ENCODE results near the gene CMPK2.
A peak's percentile ranks its signal among the peaks of the same experiment; 100 is the strongest.
"Not testable (repeated sequence)": the region's sequence is repeated elsewhere in the genome, so short reads cannot be mapped to it uniquely, and the experiment has no call there.

Gene CMPK2

DNA sequence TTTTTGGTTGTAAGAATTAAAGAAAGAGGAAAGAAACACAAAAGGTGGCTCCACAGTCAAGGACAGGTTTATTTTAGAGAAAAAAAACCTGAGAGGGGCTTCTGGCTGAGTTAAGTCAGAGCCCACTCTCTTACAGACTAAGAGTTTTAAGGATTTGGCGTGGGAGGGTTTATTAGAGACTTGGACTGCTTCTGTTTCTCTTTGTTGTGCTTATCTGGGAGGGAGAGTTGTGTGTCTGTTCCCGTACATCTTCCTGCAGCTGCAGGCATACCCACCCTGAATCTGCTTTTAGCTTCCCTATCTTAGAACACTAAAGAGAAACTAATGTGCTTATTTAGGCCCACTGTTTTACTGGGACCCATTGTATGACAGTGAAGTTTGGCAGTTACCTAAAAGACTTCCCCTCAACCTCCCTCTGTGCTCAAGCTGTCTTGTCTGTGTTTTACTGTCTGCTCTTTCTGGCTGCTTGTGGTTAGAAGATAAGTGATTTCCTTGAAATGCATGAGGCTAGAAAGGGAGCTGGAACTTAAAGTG is 14.6 kb upstream of the CMPK2 start:
- no peak for DNase-seq

DNA sequence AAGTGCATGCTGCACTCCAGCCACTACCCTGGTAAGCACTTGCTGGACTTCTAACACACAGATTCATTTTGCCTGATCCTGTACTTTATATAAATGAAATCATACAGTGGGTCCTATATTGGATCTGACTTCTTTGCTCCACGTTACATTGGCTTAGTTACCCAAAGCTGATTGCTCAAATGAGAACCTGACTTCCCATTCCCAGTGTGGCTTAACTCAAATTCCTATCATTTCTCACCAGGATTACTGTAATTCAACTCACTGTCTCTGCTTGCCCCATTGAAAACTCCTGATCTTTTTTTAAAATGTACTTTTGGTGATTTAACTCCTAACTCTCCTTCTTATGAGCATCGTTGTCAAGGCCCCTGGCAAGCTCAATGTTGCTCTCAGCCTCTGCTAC is 13.3 kb upstream of the CMPK2 start:
- DNase-seq = no peak

DNA sequence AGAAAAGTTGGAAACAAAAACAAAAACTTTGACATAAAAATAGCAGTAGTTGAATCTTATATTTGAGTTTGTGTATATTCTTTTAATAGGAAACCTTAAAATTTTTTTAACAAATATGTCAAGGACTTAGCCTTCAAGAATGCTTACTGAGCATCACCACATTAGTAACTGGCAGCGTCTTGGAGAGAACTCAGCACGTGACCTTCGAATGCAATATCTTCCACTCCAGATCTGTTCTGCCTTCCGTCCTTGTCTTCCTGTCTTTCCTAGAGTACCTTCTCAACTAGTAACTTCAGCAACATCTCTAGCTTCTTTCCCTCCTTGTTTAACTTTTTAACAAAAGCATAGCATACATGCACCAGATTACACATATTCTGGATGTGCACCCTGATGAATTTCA is 12.8 kb upstream of the CMPK2 start:
- DNase-seq = no peak

DNA sequence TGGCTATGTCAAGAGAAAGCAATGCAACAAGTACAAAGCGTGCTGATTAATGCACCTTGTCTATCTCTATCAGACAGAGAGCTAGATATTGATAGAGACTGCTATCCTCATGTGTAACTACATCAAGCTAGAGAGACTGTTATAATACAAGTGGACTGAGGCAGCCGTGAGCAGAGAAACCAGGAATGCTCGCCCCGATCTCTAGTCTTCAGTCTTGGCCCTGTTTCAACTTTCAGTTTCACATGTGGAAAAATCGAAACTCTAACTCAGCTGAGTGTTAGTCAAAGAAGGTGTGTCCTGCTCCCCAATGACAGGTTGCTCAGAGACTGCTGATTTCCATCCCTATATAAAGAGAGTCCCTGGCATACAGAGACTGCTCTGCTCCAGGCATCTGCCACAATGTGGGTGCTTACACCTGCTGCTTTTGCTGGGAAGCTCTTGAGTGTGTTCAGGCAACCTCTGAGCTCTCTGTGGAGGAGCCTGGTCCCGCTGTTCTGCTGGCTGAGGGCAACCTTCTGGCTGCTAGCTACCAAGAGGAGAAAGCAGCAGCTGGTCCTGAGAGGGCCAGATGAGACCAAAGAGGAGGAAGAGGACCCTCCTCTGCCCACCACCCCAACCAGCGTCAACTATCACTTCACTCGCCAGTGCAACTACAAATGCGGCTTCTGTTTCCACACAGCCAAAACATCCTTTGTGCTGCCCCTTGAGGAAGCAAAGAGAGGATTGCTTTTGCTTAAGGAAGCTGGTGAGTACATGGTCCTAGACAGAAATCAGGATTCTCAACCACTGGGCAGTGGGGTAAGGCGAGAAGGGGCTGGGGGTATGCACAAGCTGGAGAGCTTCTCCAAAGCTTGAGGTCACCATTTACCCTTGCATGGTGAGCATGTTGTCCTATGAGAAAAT is 11.9 kb upstream of the CMPK2 start, which contains the start of gene RSAD2:
RSAD2 (plus strand) TSS at position 376 of the 903 bp plus-strand sequence; CDS start at position 400, 24 bp downstream.
- DNase-seq = peak; percentile 57

DNA sequence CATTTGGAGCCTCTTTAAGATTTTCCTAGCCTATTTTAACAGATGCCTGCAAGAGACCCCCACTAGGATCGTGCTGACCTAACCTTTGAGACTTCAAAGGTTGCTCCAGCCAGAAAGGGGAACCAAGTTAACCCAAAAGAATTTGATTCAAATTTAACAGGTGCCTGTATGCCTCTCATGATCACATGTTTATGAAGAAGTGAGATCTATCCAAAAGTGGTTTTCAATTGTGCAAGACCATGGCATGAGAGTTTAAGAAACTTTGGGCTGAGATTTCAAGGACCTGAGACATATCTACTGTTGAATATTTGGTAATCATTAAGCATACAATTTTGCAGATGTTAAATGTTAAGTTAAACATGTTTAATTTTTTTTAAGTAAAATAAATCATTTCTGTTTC is 10.6 kb upstream of the CMPK2 start:
- no peak for DNase-seq

DNA sequence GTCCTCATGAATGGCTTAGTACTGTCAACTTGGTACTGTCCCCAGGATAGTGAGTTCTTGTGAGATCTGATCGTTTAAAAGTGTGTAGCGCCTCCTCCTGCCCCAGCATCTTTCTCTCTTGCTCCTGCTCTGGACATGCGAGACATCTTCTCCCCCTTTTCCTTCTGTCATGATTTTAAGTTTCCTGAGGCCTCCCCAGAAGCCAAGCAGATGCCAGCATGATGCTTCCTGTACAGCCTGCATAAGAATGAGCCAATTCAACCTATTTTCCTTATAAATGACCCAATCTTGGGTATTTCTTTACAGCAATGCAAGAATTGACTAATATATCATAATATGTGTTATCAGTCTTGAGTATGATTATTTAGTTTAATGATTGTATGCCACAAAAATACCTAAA is 8.3 kb upstream of the CMPK2 start:
- no peak for DNase-seq

DNA sequence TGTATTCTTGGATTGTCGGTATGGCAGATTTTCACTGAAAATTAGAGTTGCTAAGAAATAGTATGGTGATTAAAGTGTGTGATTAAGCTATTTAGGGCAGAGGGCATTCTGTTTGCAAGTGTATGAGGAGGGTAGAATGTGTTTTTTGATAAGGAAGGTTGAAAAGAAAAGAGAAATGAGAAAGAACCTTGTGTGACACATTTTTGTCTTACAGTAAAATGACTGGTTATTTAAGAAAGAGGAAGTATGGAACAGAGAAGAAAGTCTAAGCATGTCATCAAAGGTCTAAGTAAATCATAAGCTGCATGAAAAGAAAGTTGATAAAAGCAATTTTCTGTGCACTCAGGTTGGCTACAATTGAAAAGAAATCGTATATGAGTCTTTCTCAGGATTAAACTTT is 6.7 kb upstream of the CMPK2 start:
- no peak for DNase-seq

DNA sequence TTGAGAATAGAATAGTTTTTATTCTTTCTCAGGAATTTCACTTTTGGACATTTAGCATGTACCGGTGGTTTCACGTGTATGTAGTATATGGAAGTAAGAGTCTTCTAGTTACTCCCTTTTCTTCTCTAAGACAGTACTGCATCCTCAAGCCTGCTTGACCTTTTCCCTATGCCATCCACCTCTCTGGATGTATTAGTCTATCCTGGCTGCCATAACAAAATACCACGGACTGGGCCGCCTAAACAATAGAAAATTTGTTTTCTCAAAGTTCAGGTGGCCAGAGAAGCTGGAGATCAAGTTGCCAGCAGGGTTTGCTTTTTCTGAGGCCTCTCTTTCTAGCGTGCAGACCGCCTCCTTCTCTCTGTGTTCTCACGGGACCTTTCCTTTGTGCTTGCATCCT is 1.3 kb upstream of the CMPK2 start:
- DNase-seq = no peak

DNA sequence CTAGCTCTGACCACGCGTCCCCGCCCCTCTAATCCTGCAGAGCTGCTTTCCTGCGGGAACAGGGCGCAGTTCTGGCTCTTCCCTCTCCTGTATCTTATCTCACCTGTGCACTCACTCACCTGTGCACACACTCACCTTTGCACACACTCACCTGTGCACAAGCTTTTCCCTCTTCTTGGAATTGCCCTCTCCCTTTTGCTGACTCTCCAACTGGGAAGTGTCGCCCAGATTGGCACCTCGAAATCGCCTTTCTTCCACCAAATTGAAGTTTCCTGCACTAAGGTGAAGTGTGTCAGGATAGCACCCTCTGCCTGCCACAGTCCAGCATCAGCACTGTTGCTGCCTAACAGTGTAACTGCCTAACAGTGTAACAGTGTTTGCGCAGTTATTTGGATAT is 566 bp upstream of the CMPK2 start:
- DNase-seq = no peak

DNA sequence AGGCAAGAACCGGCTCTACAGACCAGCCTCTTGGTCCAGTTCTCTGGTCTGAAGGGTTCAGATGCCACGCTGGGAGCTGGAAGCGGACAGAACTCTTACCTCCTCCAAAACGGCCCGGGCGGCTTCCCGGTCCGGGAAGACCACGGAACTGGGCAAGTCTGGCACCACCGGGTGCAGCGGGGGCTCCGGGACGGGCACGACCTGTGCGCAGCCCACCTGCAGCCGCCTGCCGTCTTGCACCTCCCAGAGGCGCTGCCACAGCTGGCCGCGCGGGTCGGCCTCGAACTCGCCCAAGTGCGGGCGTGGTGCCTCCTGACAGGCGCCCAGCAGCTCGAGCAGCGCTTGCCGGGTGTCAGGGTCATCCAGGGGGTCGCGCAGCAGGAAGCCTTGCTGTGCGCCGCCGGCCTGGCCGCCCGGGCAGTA is 773 bp downstream of the CMPK2 start:
- no peak for DNase-seq

DNA sequence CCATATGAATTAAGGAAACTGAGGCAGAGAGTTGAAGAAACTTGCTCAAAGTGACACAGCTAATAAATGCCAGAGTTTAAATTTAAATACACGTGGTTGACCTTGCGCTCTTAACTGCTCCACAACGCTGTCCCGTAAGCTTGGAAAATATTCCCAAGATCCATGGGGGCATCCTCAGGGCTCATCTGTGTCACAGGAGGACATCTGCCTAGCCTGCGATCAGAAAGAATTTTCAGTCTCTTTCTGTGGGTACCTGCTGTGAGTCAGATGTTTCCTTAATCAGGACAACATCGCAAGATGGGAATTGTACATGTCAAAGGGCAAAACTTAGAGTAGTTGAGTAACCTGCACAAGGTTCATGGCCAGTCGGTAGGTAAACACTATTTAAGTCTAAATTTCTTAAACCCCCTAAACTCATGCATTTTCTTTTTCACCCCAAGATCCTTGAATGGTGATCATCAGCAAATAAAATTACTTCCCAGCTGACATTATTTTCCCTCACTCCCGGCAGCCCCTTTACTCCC is 1.4 kb downstream of the CMPK2 start:
- DNase-seq = no peak

DNA sequence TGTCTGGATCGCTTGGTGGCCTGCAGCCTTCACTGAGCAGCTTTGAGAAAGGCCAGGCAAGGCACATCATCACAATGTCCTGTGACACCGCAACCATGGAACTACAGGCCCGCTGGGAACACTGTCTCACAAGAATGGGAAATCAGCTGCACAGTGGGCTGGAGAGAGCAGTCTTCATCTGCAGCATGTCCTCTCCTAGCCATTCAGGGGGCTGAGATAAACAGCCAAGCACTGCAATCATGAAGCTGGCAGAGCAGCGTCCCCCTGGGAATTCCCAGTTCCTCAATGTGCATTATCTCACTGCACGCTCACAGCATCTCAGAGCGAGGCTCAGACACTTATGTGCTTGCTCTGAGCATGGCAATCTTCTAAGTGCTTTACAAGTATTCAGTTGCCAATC is 1.9 kb downstream of the CMPK2 start:
- DNase-seq = no peak

DNA sequence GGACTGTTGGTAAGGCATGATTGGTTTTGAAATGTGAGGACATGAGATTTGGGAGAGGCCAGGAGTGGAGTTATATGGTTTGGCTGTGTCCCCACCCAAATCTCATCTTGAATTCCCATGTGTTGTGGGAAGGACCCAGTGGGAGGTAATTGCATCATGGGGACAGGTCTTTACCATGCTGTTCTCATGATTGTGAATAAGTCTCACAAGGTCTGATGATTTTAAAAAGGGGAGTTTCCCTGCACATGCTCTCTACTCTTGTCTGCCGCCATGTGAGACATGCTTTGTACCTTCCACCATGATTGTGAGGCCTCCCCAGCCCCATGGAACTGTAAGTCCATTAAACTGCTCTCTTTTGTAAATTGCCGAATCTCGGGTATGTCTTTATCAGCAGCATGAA is 5.4 kb downstream of the CMPK2 start:
- no peak for DNase-seq

DNA sequence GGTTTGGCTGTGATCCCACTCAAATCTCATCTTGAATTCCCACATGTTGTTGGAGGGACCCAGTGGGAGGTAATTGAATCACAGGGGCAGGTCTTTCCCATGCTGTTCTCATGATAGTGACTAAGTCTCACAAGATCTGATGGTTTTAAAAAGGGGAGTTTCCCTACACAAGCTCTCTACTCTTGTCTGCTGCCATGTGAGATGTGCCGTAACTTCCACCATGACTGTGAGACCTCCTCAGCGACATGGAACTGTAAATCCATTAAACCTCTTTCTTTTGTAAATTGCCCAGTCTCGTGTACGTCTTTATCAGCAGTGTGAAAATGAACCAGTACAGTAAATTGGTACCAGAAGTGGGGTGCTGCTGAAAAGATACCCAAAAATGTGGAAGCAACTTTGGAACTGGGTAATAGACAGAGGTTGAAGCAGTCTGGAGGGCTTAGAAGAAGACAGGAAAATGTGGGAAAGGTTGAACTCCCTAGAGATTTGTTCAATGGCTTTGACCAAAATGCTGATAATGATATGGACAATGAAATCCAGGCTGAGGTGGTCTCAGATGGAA is 7.2 kb downstream of the CMPK2 start:
- not testable (repeated sequence) for DNase-seq

DNA sequence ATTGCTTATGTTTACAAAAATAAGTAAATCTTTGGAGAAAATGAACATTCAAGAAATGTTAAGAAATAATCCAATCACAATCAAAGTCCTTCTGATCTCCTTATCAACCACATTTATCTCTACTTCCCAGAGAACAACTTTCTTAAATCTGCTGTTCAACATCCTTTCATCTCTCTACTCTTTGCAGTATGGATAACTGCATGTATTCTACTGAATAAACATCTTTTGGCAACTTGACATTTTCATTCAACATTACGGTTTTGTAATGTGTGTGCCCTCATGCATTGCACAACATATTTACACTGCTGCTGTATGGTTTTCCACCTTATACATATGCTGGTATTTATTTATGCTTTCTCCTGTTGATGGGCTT is 9.2 kb downstream of the CMPK2 start:
- DNase-seq = no peak

DNA sequence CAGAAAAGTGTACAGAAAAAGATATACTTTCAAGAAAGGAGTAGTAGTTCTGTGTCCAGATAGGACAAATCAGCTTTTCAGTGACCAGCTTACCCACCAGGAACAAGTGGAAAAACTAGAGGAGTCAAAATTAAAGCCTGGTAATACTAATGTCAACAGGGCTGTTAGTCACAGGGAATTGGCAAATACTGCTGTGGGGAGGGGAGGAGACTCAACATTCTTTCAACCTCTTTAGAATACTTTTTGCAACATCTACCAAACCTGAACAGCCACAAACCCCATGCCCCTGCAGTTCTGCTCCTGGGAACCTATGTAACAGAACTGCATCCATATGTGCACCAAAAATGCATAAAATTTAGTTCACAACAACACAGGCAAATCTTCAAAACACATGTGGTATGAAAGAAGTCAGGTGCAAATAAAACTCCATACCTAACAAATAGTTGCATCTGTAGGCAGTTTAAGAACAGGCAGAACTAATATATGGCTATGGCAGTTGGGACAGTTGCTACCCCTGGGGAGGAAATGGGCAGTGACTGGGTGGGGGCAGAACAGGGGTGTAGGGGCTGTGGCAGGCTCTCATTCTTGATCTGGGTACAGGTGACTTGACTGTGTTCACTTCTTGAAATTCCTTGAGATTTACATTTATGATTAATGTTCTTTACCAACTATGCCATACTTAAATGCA is 9.7 kb downstream of the CMPK2 start:
- DNase-seq = no peak

DNA sequence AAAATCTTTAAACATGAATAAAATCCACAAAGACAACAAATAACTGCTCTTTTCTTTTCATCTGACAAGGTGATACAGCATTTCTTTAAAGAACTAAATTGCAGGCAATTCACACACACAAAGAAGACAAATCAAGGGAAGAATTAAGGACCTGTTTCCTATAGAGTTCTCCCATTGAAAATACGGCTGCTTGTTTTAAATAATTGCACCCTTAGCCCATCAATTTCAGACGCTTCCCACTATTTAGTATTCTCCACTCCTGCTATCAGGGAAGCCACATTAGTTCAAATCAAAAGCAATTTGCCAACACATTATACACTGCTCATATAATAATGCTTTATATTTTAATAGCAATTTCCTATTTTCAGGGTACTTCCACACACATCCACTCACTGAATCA is 11.3 kb downstream of the CMPK2 start:
- DNase-seq = no peak

DNA sequence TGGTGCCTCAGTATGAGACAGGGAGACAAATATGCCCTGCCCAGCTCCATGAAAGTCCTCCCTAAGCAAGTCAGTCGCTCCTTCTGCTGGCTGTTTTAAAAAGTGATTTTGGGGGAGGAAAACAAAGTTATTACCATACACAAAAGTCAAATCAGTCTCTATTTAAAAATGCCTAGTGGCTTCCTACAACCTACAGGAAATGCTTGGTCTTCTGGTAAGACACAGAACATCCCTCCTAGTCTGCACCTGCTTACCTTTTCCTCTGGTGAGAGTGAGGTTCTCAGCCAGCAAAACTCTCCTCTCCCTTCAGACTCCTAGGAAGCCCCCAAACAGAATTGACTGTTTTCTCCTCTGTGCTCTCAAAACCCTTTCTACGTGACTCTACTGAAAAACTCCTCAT is 13.5 kb downstream of the CMPK2 start:
- no peak for DNase-seq

DNA sequence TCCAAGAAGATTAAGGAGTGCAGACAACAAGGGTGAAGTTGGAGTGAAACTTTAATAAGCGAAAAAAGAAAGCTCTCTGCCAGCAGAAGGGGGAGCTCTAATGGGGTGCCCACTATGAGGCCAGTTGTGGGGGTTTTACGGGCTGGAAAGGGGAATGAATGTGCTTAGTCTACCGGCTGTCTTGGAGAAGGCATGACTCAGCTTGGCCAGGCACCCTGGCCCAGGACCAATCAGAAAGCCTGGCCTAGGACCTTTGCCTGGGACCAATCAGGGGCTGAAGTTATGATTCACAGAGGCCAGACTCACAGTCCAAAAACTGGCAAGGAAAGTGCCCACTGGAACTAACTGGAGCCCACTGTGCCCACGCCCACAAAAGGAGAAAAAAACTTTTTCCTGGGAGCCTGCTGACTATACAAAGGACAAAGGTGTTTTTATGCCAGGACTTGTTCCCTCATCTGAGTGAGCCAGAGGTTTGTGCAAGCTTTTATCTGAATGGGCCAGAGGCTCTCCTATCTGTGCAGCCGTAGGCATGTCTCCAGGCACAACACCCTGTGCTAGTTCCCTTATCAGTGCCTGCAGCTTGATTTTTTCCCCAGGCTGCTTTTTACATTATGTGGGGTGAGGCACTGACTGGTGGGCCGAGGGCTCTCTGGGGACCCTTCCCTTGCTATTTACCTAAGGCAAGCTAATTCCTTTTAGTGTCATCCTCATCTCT is 18.6 kb downstream of the CMPK2 start:
- DNase-seq = no peak

DNA sequence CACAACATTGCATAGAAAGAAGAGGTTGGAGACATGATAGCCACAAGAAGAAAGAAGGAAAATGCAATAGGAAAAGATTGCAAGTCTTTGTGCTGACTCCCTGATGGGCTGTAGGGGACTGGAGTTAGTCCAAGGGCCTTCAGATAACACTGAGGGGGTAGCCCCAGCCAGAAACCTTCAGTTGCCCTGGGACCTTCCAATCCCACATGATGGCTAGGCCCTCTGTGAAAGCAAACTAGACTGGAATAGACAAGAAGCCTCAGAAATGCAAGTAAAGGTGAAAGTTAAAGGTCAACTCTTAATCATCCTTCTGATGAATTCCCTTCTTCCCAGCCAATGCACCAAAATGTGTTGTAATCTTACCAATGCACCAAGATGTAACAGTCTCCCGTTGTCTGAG is 19.2 kb downstream of the CMPK2 start:
- DNase-seq = no peak

DNA sequence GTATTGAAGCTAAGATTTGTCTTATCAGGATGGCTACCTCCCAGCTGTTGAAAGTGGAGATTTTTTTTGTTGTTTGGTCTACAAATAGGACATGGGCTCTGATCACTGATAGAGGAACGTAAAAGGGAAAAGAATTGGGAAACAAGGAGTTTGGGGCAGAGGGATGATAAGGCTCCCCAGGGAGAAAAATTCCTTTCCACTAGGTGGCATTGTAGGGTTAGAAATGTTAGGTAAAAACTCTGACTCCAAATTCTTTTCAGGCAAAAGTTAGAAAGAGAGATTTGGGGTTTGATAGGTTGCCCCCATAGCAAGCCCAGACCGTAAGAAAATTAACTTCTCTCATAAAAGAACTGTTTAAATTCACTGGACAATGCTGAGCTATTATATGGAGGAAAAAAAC is 19.8 kb downstream of the CMPK2 start:
- no peak for DNase-seq

DNA sequence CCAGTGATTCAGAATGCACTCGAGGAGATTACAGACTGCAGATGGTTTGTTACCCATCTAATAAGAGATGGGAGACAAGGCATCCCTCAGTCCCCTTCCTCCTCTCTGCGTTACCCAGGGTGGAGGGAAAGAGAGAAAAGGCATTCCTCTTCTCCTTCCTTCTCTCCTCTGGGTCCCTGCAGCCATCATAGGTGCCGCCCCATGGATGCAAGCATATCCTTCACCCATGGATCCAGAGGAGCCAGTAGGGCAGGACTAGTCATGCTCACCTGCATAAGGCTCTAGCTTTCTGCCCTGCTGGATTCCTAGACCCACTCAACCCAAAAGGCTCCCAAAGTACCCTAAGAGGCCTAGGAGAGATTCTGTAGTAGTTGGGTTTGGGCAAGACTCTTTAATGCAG is 20.4 kb downstream of the CMPK2 start:
- no peak for DNase-seq
